Heart left ventricle (tissue), 16 donors: ENCODE results near the gene ZC3H7A. TPM values are rescaled to one million over a fixed set of nuclear protein-coding genes. Genes with fewer than 3 reads are reported as not detected.

Experiments
- ATAC-seq, 4 donors: fragments of 200-7000 bp; cut with Tn5 transposase; one replicate each; pipeline ENCODE4 v1.9.1; 2020 to 2022; ENCODE audit warnings: moderate library complexity in 4 of 4, mild to moderate bottlenecking in 3 of 4, moderate number of reproducible peaks in 1 of 4
- DNase-seq, 5 donors: peaks; one replicate each; pipeline ENCODE4 v3.0.0-alpha.2; 2020
- H3K27ac ChIP-seq, 12 donors: fragments of 200-600 bp; sonication (generic) in 4 of 12; one replicate each; pipeline versions ENCODE4 v1.5.0 to v1.8.0; 2016 to 2022; ENCODE audit warnings: mild to moderate bottlenecking in 2 of 12
- H3K27me3 ChIP-seq, 9 donors: fragments of 200-600 bp; sonication (generic) in 2 of 9; one replicate each; pipeline versions ENCODE4 v1.5.1 to v1.8.0; 2016 to 2022; ENCODE audit warnings: mild to moderate bottlenecking in 3 of 9
- H3K36me3 ChIP-seq, 9 donors: fragments of 200-600 bp; sonication (generic) in 2 of 9; one replicate each; pipeline versions ENCODE4 v1.5.0 to v1.8.0; 2018 to 2022; ENCODE audit warnings: mild to moderate bottlenecking in 2 of 9
- H3K4me1 ChIP-seq, 12 donors: fragments of 200-600 bp; sonication (generic) in 4 of 12; one replicate each; pipeline versions ENCODE4 v1.5.0 to v1.8.0; 2016 to 2022; ENCODE audit warnings: mild to moderate bottlenecking in 3 of 12
- H3K4me3 ChIP-seq, 12 donors: fragments of 200-600 bp; sonication (generic) in 4 of 12; one replicate each; pipeline versions ENCODE4 v1.5.0 to v1.8.0; 2017 to 2022; ENCODE audit warnings: mild to moderate bottlenecking in 9 of 12, moderate library complexity in 4 of 12
- H3K9me3 ChIP-seq, 12 donors: fragments of 200-600 bp; sonication (generic) in 4 of 12; one replicate each; pipeline versions ENCODE4 v1.5.0 to v1.8.0; 2016 to 2022; ENCODE audit warnings: mild to moderate bottlenecking in 1 of 12
- CTCF ChIP-seq, 12 donors: fragments of 200-600 bp; sonication (generic) in 4 of 12; IDR thresholded peaks; one replicate each; pipeline versions ENCODE4 v1.5.0 to v1.8.0; 2018 to 2022; ENCODE audit warnings: antibody characterized with exemption in 12 of 12, mild to moderate bottlenecking in 5 of 12
- POLR2A ChIP-seq, 2 donors: fragments of 450-650 bp; IDR thresholded peaks; one replicate each; pipeline ENCODE4 v1.6.1; 2017; ENCODE audit warnings: antibody characterized with exemption in 2 of 2, mild to moderate bottlenecking in 2 of 2, moderate library complexity in 2 of 2
- WGBS, 4 donors: extraction: QIAGEN DNeasy Blood & Tissue Kit in 2 of 4; methylation state at CpG; one replicate each; pipeline versions ENCODE4 v1.1.5 to v1.1.7; 2013 to 2018; 5-methylcytosine and 5-hydroxymethylcytosine counted together
- intact Hi-C, 10 donors: fragments of 100-400 bp; cut with DNase I; formaldehyde crosslinking; loops; one replicate each; pipeline versions ENCODE4 v1.11.1 to v1.14.2; 2022
- polyA plus RNA-seq, 2 donors: library from polyadenylated mRNA; stranded (reverse); fragments of 200-250 nt; gene quantifications; one replicate each; pipeline ENCODE4 v1.2.3, GENCODE V29; 2013
- total RNA-seq, 9 donors: library from RNA; depleted of rRNA in 2 of 9; stranded (reverse); fragments of >200 nt in 2 of 9; fragmentation: NEBNext Ultra II Directional in 3 of 9; extraction: Animal tissue kit (Norgen Biotek cat#: 25700) in 3 of 9; gene quantifications; one replicate each; pipeline versions ENCODE4 v1.1.0 to v1.2.4, GENCODE V29; 2016 to 2023
- donor health status: ischemic (EF 13 %, LVEDD 7.1; RV severe dilation, severe dysfunction).
- donor health status: healthy with polysubstance abuse.
- donor health status: DM: no; HTN: yes; CAD: no.
- donor health status: DM: no; HTN: no; CAD: no.
- donor health status: ischemic (EF 25% LVEDD 6.9; RV normal size, moderate dysfunction).
- donor health status: ischemic (EF 25% LVEDD 5.7; RV mildly dilated, moderate dysfunction).
- donor health status: healthy.
- donor health status: DM: yes; HTN: yes; CAD: no.
- donor health status: ischemic (EF 35%, LVEDD 5.7; RV mildly dilated, moderate dysfunction).
- donor health status: nonischemic (EF 11% LVEDD 7.7; RV severe dilation, severe dysfunction).
- donor health status: DM: yes; HTN: yes; CAD: no.
- donor health status: PGD.
- donor health status: ischemic (EF 29% LVEDD 5.4; RV normal size, mild dysfunction).
- donor health status: nonischemic (EF 23%, LVEDD 6.1; RV moderate dilation, normal function).

ZC3H7A gene
- total and polyA plus RNA-seq, 11 donors, result 16.9 to 42.3 (median 27.9) TPM

- Histone ChIP-seq H3K36me3 (peaks cover 0 to 54% (median 53%) of the 10 kb centered on the region in 9 donors), H3K4me3 (no peak overlapping the region), H3K27ac (peak overlapping the region in 4 of 12 donors; percentile 4 to 83 (median 15)), H3K27me3 (no peaks in the 10 kb centered on the region), H3K9me3 (no peaks in the 10 kb centered on the region), H3K4me1 (peaks cover 0 to 45% (median 18%) of the 10 kb centered on the region in 12 donors)
- 90 to 95% (median 94%) methylated on average over 4 of the region's 4 CpGs for WGBS, 4 donors
- intact Hi-C loops, result loop anchor here in 1 of 10 donors (2.0 kb wide), 1 partner anchor 67 kb away; no protein-coding TSS in a partner anchor
- DNase-seq (no peak), ATAC-seq (no peak)
- TF ChIP-seq POLR2A (IDR thresholded peaks at IDR 0.05) (no peak), CTCF (IDR thresholded peaks at IDR 0.05) (no peak)
Observed at GRCh38 chr16:11707679-11708197, 89.3 kb downstream of the ZC3H7A start.

- peak in 3 of 5 donors; percentile 17 to 78 (median 59) for DNase-seq
- ATAC-seq, result peak; percentile 94 to 98 (median 97)
- H3K4me1 ChIP-seq, result peaks cover 0 to 45% (median 18%) of the 10 kb centered on the region in 12 donors
- H3K27me3 ChIP-seq, result no peaks in the 10 kb centered on the region
- intact Hi-C loops, result loop anchor here in 1 of 10 donors (2.0 kb wide), 1 partner anchor 65 kb away; no protein-coding TSS in a partner anchor
- TF ChIP-seq CTCF (IDR thresholded peaks at IDR 0.05), result no peak
- no peak for TF ChIP-seq POLR2A (IDR thresholded peaks at IDR 0.05)
- 40 to 64% (median 56%) methylated on average over 5 of the region's 5 CpGs for WGBS, 4 donors
- no peak overlapping the region for H3K4me3 ChIP-seq
- no peaks in the 10 kb centered on the region for H3K9me3 ChIP-seq
- H3K27ac ChIP-seq, result peak overlapping the region; percentile 1 to 83 (median 62)
- peaks cover 0 to 62% (median 46%) of the 10 kb centered on the region in 9 donors for H3K36me3 ChIP-seq
Observed at GRCh38 chr16:11706180-11706742, 90.8 kb downstream of the ZC3H7A start.

GRCh38 chr16:11705311-11706025 lies 91.6 kb downstream of the ZC3H7A start:
- TF ChIP-seq POLR2A (IDR thresholded peaks at IDR 0.05) (no peak), CTCF (IDR thresholded peaks at IDR 0.05) (no peak)
- ATAC-seq (no peak), DNase-seq (no peak)
- Histone ChIP-seq H3K27me3 (no peaks in the 10 kb centered on the region), H3K4me1 (peaks cover 0 to 45% (median 20%) of the 10 kb centered on the region in 12 donors), H3K27ac (peak overlapping the region in 11 of 12 donors; percentile 34 to 83 (median 63)), H3K9me3 (no peaks in the 10 kb centered on the region), H3K36me3 (peaks cover 0 to 59% (median 43%) of the 10 kb centered on the region in 9 donors), H3K4me3 (no peak overlapping the region)
- intact Hi-C loops, result loop anchor here in 1 of 10 donors (2.0 kb wide), 1 partner anchor 65 kb away; no protein-coding TSS in a partner anchor
- WGBS, 4 donors, result 38 to 47% (median 42%) methylated on average over 6 of the region's 6 CpGs

Other genes with a start within 250 kb of the ZC3H7A start
- gene LITAF, start 210.3 kb downstream of the ZC3H7A start, total RNA-seq, result 100 to 1,000 TPM in 1 of 9 donors, 10 to 100 TPM in 8; 34.1 to 133 (median 54.0) TPM
- 10 to 100 TPM; 12.2 to 32.5 TPM for gene LITAF, start 210.3 kb downstream of the ZC3H7A start, polyA plus RNA-seq
- 10 to 100 TPM; 17.0 to 60.0 (median 36.4) TPM for gene SNN, start 128.8 kb downstream of the ZC3H7A start, total RNA-seq
- gene SNN, start 128.8 kb downstream of the ZC3H7A start, polyA plus RNA-seq, result 10 to 100 TPM; 12.5 to 38.4 TPM
- gene TXNDC11, start 54.4 kb downstream of the ZC3H7A start, total RNA-seq, result 10 to 100 TPM; 18.9 to 29.3 (median 25.9) TPM
- gene TXNDC11, start 54.4 kb downstream of the ZC3H7A start, polyA plus RNA-seq, result 10 to 100 TPM; 23.6 to 53.1 TPM
- 100 to 1,000 TPM in 3 of 9 donors, 10 to 100 TPM in 6; 81.4 to 125 (median 92.3) TPM for gene RSL1D1, start 54.3 kb upstream of the ZC3H7A start, total RNA-seq
- 10 to 100 TPM; 38.3 to 88.1 TPM for gene RSL1D1, start 54.3 kb upstream of the ZC3H7A start, polyA plus RNA-seq
- 100 to 1,000 TPM in 2 of 9 donors, 10 to 100 TPM in 7; 58.2 to 131 (median 91.1) TPM for gene GSPT1, start 118.7 kb upstream of the ZC3H7A start, total RNA-seq
- gene GSPT1, start 118.7 kb upstream of the ZC3H7A start, polyA plus RNA-seq, result 100 to 1,000 TPM in 1 of 2 donors, 10 to 100 TPM in 1; 16.3 to 107 TPM
- gene NPIPB2, start 144.8 kb upstream of the ZC3H7A start, total RNA-seq, result 1 to 10 TPM; 1.1 to 6.1 (median 2.5) TPM
- 1 to 10 TPM; 4.0 to 8.4 TPM for gene NPIPB2, start 144.8 kb upstream of the ZC3H7A start, polyA plus RNA-seq
- gene TNFRSF17, start 168.0 kb upstream of the ZC3H7A start, total RNA-seq, result under 1 TPM in 1 of 9 donors, not detected in 8; 0.99 TPM
- gene TNFRSF17, start 168.0 kb upstream of the ZC3H7A start, polyA plus RNA-seq, result not detected
- 10 to 100 TPM in 8 of 9 donors, 1 to 10 TPM in 1; 8.4 to 26.2 (median 12.9) TPM for gene SNX29, start 179.5 kb upstream of the ZC3H7A start, total RNA-seq
- gene SNX29, start 179.5 kb upstream of the ZC3H7A start, polyA plus RNA-seq, result 1 to 10 TPM; 3.7 to 4.3 TPM